GM21526 (cell line): ENCODE data around the gene COL18A1.
"Not testable (repeated sequence)": the region's sequence is repeated elsewhere in the genome, so short reads cannot be mapped to it uniquely, and the experiment has no call there.

Experiments used
- ATAC-seq: cut with Tn5 transposase; IDR thresholded peaks from one replicate; pipeline ENCODE4 v1.9.1; 2021; ENCODE audit warnings: moderate library complexity; ENCODE audit not compliant: unreplicated experiment, low FRiP score

COL18A1 gene

GRCh38 chr21:45527151-45527999 lies 122.4 kb downstream of the COL18A1 start:
- ATAC-seq: not testable (repeated sequence)

- no peak for ATAC-seq
Observed at GRCh38 chr21:45528028-45528705, 123.2 kb downstream of the COL18A1 start.

GRCh38 chr21:45528981-45529784 lies 124.2 kb downstream of the COL18A1 start:
- ATAC-seq: no peak

GRCh38 chr21:45529785-45530422 lies 124.9 kb downstream of the COL18A1 start:
- ATAC-seq: no peak

- ATAC-seq: no peak
Observed at GRCh38 chr21:45530423-45531113, 125.6 kb downstream of the COL18A1 start.

GRCh38 chr21:45531114-45531392 lies 126.1 kb downstream of the COL18A1 start:
- not testable (repeated sequence) for ATAC-seq

GRCh38 chr21:45531393-45532215 lies 126.6 kb downstream of the COL18A1 start:
- ATAC-seq: no peak

- ATAC-seq: no peak
Observed at GRCh38 chr21:45532826-45533360, 127.9 kb downstream of the COL18A1 start.

GRCh38 chr21:45533361-45533845 lies 128.4 kb downstream of the COL18A1 start:
- ATAC-seq: no peak

- ATAC-seq: no peak
Observed at GRCh38 chr21:45533846-45534635, 129.1 kb downstream of the COL18A1 start.

- ATAC-seq: no peak
Observed at GRCh38 chr21:45534636-45535331, 129.8 kb downstream of the COL18A1 start.

- no peak for ATAC-seq
Observed at GRCh38 chr21:45535341-45536081, 130.5 kb downstream of the COL18A1 start.

- no peak for ATAC-seq
Observed at GRCh38 chr21:45536301-45537081, 131.5 kb downstream of the COL18A1 start.

- ATAC-seq: no peak
Observed at GRCh38 chr21:45537111-45537745, 132.3 kb downstream of the COL18A1 start.

- no peak for ATAC-seq
Observed at GRCh38 chr21:45537746-45538291, 132.9 kb downstream of the COL18A1 start.
